ENCODE measurements around the gene FTO.
A peak's percentile ranks its signal among the peaks of the same experiment; 100 is the strongest.

FTO gene

GRCh38 chr16:53925107-53925410 lies 221.1 kb downstream of the FTO start:
- DNase-seq: no peak

GRCh38 chr16:53925526-53925925 lies 221.6 kb downstream of the FTO start:
- no peak for DNase-seq

DNA sequence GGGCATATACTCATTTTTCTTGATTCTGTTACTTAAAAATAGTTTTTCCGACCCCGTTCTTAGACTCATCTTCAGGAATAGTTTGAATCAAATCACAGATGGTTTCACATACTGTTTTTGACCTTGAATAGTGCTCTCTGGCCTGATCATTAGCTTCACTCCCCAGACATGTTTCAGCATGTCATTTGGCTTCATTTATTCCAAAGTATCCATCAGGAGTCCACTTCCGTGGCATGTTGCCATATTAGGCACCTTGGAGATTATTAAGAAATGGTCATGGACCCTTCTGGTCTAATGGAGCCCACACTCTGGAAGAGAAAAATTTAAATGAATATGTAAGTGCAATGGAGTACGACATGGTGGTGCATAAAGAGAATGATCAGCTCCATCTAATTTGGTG lies 222.3 kb downstream of the FTO start:
- DNase-seq: no peak

- no peak for DNase-seq
Measured at GRCh38 chr16:53932975-53933374, 229.0 kb downstream of the FTO start.

DNA sequence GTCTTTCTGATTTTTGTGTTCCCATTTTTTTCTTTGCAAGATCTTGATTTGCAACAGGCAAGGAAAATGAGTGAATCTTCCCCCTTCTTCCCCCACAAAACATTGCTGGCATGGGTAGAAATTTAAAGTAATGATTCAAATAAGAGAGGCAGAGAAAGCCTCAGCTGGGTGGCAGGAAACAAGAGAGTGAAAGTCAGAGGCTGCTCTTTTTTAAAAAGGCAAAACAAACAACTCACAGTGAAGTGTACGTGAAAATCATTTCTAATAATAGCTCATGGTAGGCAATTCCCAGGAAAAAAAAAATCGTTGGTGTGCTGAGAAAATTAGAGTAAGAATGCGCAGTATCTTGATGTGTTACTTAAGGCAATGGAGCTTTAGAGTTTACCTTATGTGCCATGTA lies 229.5 kb downstream of the FTO start:
- DNase-seq: no peak

- no peak for DNase-seq
Measured at GRCh38 chr16:53936052-53936451, 232.1 kb downstream of the FTO start.

- no peak for DNase-seq
Measured at GRCh38 chr16:53936529-53936928, 232.6 kb downstream of the FTO start.

GRCh38 chr16:53937161-53937880 lies 233.4 kb downstream of the FTO start:
- no peak for DNase-seq

DNA sequence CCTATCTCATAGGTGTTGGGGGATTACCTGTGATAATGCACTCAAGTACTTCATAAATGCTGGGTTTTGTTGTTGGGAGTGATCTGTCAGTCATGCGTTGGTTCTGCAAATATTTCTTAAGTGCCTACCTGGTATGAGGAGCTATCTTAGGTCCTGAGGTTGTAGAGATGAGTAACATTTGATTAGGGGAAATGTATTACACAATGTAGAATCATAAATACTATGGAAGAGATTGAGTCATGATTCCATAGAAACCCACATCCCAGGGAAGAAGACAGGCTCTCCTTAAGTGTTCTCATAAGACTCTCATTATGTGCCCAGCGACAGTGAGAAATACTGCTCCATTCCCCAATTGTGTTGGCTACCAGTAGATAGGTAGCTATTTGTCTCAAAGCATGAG lies 240.1 kb downstream of the FTO start:
- no peak for DNase-seq

- no peak for DNase-seq
Measured at GRCh38 chr16:53945996-53946395, 242.0 kb downstream of the FTO start.

- no peak for DNase-seq
Measured at GRCh38 chr16:53946746-53947386, 242.9 kb downstream of the FTO start.

- DNase-seq: no peak
Measured at GRCh38 chr16:53947642-53948041, 243.7 kb downstream of the FTO start.

GRCh38 chr16:53948326-53948725 lies 244.4 kb downstream of the FTO start:
- DNase-seq: no peak

GRCh38 chr16:53948734-53949430 lies 244.9 kb downstream of the FTO start:
- no peak for DNase-seq

DNA sequence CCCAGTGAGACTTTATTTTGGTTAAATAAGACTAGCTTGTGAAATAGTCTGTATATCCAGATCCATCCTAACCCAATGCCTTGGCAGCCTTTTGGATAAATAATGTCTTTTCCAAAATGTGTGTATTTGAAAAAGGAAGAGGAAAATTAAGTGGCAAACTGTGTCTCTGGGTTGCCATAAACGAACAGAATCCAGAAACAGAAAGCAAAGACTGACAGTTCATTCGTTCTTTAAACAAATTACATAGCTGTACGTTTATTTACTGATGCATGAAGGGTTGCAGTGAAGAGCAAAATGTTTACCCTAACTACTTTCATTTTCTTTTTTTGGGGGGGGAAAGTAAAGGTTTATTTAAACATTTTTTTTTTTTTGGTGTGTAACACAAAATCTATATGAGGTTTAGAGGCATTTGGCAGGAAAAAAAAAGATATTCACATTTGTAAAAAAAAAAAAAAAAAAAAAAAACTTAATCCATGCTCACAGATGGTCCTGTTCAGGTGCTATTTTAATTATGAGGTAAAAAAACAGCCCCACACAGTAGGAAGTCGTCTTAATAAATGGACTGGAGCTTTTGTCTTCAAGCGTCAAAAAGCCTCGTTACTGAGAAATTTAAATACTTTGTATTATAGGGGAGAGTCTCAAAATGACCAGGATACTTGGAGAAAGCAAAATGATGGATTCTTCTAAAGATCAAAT lies 245.9 kb downstream of the FTO start:
- DNase-seq: no peak

- no peak for DNase-seq
Measured at GRCh38 chr16:53950677-53951076, 246.7 kb downstream of the FTO start.

DNA sequence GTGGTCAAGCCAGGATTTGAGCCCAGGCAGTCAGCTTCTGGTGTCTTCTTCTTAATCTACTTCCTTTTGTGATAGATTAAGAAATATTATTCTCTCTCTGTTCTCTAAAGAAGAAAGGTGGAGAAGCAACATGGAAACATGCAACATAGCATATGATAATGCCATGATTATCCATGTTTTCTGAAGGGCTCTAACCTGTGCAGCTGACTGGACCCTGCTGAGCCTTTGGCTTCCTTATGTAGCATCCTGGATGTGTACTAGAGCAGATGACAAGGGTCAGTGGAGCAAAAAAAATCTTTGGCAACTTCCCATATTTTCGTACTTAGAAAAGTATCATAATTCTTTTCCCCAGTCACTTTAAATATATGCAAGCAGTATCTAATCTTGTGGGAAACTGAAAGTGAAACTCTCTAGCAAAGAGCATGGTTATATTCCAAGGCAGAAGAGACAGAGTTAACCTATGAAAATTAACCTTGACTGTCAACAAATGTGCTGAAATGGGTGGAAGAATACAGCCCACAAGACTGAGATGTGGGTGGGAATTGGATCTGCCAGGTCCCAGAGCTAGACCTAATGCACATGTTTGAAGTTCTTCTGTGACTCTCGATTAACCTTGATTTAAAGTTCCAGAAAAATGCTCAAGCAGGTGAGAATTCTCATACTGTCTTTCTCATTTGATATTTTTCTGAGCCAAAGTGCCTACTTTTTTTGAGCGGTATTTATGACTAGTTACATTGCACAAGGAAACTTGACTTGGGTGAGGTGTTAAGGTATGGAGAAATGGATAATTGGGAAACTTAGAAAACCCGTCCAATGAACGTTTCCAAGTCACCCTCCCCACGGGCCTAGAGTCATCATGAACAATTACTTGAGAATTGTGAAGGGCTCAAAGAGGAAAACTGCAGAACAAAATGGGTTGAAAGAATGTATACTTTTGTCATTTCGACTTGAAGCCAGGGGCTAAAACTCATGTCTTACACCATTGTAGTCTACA lies 248.6 kb downstream of the FTO start:
- no peak for DNase-seq

DNA sequence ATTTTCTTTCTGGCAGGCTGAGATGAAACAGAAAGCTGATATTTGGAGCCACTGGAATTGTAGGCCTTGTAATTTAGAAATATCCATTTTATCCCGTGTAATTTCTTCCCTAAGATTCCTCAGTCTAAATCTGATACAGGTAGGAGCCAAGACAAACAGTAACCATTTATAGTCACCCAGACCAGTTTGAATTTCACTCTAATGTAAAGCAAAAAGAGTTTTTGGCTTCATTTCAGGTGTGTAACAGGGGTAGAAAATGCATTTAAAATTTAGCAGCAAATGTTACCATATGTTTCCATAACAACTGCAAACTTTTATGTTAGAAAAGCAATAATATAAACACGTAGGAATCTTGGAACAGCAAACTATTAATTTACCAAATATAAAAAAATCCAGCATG lies 249.4 kb downstream of the FTO start:
- DNase-seq: no peak

GRCh38 chr16:53955221-53955875 lies 251.4 kb downstream of the FTO start:
- DNase-seq: no peak

DNA sequence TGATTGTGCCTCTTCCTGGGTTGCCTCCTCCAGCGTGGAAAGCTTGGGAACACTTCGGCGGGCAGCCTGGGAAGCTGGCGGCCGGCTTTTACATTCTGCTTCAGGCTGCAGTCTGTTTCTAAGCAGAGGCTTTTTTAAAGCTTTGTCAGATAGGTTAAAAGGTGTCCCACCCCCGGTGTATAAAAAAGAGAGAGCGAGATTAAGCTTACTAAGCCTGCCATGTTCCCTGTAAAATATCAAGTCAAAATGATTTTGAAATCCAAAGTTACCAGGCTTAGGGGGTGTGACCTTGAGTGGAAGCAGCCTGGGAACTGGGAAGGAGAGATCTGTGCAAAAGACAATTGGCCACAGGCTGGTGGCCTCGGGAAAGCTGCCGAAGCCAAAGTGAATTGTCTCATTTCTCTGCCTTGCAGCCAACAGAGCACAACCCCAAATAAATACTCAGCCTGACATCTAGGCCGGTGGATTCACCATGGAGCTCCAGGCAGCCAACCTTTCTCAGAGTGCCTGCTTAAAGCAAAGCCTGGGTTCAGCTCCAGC lies 254.5 kb downstream of the FTO start:
- peak in 13 of 58 donors; percentile 0 to 26 (median 12) for DNase-seq
